ENCODE measurements around the gene TMEM131.
"Not testable (repeated sequence)": the region's sequence is repeated elsewhere in the genome, so short reads cannot be mapped to it uniquely, and the experiment has no call there.

The TMEM131 gene

DNA sequence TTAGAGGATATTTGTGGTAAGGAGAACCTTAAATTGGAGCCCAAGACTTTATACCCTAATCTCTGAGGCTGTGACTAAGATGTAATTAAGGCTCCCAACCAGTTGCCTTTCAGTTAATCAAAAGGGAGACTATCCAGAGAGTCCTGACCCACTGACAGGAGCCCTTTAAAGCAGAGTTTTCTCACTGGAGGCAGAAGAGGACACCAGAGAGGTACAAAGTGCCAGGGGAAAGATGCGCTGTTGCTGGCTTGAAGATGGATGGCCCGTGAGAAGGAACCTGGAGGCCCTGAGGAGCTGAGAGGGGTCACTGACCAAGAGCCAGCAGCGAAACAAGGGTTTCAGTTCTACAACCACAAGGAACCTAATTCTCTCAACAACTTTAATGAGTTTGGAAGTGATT, 137.3 kb downstream of the TMEM131 start:
- DNase-seq (ENCODE audit: low read depth) = no peak

DNA sequence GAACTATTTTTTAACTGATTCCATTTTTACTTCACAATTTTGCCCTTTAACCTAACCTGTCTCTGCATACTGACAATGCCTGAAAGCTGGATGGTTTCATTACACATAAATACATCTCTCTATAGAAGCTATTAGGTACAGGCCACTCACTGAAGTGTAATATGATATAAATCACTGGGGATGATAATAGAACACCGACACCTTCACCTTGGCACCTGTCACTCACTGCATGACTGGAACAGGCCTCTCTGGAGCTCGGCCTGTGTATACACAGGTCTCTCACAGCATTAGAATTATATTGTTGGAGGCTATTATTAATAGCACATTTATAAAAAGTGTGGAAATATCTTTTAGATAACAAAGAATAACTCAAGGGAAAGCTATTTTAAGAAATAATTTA, 138.2 kb downstream of the TMEM131 start:
- DNase-seq (ENCODE audit: low read depth) = no peak

DNA sequence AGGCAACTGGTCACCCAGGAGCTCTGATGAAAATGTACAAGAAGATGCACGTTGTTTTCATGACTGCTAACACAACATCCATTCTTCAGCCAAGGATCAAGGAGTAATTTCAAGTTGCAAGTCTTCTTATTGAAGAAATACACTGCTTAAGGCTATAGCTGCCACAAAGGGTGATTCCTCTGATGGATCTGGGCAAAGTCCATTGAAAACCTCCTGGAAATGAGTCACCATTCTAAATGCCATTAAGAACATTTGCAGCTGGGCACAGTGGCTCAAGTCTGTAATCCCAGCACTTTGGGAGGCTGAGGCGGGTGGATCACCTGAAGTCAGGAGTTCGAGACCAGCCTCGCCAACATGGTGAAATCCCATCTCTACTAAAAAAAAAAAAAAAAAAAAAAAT, 142.7 kb downstream of the TMEM131 start:
- not testable (repeated sequence) for DNase-seq (ENCODE audit: low read depth)

DNA sequence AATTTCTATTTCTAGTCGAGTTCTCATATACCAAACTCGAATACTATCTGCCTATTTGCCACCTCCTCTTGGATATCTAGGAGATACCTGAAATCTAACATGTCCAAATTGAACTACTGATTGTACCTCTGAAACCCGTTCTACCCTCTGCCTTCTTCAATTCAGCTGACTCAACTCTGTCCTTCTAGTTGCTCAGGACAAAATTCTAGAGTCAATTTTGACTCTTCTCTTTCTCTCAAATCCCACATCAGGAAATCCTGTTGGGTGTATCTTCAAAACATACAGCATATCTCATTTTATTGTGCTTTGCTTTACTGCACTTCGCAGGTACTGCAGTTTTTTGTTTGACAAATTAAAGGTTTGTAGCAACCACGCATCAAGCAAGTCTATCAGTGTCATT, 144.6 kb downstream of the TMEM131 start:
- no peak for DNase-seq (ENCODE audit: low read depth)

DNA sequence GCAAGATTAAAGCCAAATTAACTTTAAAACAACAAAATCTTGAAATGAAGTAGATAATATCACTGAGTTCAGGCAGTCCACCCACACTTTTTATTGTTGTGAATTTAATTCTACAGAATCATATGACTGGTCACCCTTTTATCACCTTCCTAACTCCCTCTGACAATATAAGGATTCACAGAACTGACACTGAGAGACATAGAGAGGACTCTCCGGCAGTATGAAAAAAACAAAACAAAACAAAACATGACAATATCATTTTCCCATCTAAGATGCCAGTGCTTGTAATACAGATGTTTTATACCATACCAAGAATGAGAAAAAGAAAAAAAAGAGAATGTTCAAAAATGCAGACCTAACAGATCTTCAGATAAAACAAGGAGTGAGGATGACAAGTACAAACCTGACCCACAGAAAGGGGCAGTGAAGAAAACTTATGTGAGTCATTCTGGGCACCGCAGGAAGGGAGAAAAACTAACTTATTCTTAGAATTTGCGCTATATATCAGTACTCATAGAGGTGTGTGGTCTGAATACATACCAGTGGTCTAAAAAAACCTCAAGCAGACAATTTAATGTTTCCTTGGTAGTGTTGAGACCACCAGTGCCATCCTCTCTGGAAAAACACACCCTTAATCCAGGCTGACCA, 145.7 kb downstream of the TMEM131 start:
- no peak for DNase-seq (ENCODE audit: low read depth)

DNA sequence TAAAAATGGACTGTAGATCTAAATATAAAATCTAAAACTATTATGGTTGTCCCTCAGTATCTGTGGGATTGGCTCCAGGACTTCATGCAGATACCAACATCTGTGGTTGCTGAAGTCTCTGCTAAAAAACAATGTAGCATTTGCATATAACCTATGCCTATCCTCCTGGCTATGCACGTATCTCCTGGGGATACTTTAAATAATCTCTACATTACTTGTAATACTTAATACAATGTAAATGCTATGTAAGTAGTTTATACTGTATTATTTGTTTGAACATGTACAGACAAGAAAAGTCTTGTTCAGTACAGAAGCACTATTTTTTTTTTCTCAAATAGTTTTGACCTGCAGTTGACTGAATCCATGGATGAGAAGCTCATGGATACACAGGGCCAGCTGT, 147.4 kb downstream of the TMEM131 start:
- no peak for DNase-seq (ENCODE audit: low read depth)

DNA sequence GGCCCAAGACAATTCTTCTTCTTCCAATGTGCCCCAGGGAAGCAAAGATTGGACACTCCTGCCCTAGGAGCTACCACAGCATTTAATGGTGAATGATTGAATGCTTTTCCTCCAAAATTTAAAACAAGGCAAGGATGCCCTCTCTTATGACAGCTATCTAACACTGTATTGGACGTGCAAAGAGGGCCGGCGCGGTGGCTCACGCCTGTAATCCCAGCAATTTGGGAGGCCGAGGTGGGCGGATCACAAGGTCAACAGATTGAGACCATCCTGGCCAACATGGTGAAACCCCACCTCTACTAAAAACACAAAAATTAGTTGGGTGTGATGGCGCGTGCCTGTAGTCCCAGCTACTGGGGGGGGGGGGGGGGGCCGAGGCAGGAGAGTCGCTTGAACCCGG, 149.0 kb downstream of the TMEM131 start:
- not testable (repeated sequence) for DNase-seq (ENCODE audit: low read depth)

DNA sequence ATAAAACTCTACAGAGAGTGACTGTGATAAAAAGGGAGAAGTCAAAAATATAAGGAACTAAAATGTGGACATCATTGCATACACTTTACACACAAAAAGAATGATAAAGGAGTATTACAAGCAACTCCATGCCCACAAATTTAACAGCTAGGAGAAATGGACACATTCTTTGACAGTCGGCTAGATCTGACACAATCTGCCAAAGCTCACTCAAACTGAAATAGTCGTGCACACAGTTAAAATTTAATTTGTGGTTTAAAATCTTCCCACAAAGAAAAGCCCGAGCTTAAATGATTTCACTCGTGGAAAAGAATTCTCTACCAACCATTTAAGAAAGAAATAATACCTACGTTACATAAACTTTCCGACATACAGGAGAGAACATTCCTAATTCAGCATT, 149.9 kb downstream of the TMEM131 start:
- DNase-seq (ENCODE audit: low read depth) = no peak

DNA sequence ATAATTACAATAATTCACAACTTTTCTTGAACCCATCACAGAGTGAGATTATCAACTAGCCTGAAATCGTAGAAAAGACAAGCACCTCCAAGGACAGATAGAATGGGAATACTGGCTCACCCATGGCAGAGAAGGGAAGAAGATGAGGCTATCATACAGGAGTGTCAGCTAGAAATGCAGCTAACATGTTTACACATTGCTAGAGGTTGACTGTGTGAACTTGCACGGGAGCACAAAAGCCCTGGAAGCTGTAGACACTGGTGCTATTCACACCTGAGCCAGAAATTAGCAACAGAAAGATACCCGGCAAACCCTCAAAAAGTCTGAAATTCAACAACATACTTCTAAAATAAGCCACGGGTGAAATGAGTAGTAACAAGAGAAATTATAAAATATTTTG, 150.6 kb downstream of the TMEM131 start:
- DNase-seq (ENCODE audit: low read depth) = no peak

DNA sequence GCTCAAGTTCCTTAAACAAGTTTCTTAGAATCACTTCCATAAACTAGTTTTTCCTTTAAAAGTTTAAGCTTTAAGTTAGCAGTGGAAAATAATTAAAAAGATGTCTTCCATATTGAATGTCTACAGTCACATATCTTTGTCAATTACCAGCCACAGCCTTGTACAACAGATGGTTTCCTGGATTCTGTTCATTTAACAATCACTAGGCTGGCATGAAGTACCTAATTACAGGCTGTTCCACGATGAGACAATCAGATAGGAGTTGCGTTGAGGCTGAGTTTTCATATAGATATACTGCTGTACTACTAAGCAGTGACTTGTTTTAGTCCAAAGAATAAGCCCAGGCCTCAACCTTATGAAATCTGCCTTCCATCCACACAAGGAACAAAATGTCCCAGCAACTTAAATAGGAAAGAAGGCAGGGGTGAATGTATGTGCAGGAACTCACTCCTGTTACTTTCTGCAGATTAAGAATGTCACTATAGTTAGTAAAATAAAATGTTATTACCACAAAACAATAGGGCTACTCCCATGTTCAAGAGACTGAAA, 151.4 kb downstream of the TMEM131 start:
- no peak for DNase-seq (ENCODE audit: low read depth)

DNA sequence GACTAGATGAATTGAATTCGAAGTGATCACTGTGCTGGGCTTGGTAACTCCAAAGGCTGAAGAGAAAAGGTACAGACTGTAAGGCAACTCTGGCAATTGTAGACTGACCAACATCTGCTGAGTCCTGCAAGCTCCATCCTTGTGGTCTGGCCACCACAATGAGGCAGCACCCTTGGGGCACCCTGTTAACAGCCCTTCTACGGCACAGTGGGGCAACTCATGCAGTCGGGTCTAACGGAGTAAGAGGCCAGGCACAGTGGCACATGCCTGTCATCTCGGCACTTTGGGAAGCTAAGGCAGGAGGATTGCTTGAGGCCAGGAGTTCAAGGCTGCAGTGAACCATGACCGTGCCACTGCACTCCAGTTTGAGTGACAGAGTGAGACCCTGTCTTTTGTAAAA, 155.6 kb downstream of the TMEM131 start:
- no peak for DNase-seq (ENCODE audit: low read depth)

DNA sequence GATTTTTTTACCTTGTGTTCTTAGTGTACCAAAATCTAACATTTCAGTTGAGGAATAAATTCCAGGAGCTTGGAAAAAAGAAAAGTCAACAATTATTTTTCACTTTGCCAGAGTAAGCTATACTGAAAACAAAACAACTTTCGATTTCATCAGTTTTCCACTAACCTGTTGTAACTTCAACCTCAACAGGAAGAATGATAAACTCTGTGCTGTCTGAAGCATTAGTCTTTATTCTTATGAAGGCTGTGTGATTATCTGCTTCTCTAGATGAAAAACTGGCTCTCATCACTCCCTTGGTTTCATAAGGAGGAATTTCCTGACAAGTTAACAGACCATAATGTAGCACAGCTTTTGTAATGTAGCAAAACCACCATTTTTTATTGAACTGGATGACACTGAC, 161.1 kb downstream of the TMEM131 start:
- DNase-seq (ENCODE audit: low read depth) = no peak

DNA sequence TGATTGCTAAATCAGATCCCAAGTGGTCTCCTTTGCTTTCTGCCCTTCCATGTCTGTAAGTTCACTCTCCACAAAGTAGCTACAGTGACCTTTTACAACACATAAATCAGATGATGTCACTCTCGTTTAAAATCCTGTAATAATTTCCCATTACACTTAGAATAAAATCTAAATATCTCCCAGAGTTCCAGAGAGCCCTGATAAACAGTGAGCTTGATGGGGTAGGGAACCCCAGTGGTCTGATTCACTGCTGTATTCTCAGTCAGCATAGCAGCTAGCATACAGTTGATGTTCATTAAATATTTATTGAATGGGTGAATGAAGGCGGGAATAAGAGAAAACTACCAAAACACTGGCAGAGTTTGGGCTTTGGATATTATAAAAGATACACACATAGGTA, 164.6 kb downstream of the TMEM131 start:
- DNase-seq (ENCODE audit: low read depth) = no peak

DNA sequence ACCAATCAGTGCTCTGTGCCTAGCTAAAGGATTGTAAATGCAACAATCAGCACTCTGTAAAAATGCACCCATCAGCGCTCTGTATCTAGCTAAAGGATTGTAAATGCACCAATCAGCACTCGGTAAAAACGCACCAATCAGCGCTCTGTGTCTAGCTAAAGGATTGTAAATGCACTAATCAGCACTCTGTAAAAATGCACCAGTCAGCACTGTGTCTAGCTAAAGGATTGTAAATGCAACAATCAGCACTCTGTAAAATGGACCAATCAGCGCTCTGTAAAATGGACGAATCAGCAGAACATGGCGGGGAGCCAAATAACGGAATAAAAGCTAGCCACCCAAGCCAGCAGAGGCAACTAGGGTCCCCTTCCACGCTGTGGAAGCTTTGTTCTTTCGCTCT, 166.5 kb downstream of the TMEM131 start:
- DNase-seq (ENCODE audit: low read depth) = not testable (repeated sequence)

DNA sequence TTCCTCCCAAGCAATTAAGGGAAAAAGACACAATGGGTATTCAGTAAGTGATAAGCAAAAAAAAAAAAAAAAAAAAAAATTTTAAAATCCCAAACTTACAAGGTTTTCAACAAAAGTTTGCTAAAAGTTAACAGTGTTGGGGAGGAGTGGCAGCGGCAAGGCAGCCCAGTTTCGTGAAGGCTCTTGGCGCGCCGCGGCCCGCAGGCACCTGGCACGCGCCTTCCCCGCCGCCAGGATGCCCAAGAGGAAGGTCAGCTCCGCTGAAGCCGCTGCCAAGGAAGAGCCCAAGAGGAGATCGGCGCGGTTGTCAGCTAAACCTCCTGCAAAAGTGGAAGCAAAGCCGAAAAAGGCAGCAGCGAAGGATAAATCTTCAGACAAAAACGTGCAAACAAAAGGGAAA, 168.7 kb downstream of the TMEM131 start:
- DNase-seq (ENCODE audit: low read depth) = not testable (repeated sequence)

DNA sequence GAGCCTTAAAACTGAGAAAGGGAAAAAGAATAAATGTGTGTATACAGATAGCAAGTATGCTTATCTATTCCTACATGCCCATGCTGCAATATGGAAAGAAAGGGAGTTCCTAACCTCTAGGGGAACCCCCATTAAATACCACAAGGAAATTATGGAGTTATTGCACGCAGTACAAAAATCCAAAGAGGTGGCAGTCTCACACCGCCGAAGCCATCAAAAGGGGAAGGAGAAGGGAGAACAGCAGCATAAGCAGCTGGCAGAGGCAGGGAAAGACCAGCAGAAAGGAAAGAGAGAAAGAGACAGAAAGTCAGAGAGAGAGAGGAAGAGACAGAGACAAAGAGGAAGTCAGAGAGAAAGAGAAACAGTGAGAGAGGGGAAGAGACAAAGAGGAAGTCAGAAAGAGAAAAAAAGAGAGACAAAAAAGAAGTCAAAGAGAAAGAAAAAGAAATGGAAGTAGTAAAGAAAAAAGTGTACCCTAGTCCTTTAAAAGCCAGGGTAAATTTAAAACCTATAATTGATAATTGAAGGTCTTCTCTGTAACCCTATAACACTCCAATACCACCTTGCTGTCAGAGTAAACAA, 169.4 kb downstream of the TMEM131 start:
- DNase-seq (ENCODE audit: low read depth) = not testable (repeated sequence)

DNA sequence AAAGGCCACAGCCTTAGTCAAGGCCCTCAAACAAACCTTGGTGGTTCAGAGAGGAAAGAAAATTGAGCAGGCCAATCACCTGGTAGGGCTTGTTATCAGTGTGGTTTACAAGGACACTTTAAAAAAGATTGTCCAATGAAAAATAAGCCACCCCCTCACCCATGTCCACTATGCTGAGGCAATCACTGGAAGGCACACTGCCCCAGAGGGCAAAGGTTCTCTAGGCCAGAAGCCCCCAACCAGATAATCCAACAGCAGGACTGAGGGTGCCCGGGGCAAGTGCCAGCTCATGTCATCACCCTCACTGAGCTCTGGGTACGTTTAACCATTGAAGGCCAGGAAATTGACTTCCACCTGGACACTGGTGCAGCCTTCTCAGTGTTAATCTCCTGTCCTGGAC, 171.7 kb downstream of the TMEM131 start:
- not testable (repeated sequence) for DNase-seq (ENCODE audit: low read depth)

DNA sequence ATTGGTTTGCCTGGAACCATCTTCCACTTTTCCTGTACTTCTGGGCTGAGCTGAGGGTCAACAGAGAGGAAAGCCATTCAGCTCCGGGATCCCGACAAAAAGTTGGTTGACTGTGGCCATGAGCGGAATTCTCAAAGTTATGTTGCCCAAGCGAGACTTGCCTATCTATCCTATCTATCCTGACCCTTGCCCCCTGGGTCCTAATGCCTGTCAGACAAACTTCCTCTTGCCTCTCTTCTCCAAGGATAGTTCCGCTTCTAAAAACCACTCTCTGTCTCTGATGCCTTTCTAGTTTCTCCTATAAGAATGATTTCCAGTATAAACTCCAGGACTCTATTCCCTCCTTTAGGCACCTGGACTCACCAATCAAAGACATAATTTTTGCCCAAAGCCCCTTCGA, 173.9 kb downstream of the TMEM131 start:
- DNase-seq (ENCODE audit: low read depth) = not testable (repeated sequence)

DNA sequence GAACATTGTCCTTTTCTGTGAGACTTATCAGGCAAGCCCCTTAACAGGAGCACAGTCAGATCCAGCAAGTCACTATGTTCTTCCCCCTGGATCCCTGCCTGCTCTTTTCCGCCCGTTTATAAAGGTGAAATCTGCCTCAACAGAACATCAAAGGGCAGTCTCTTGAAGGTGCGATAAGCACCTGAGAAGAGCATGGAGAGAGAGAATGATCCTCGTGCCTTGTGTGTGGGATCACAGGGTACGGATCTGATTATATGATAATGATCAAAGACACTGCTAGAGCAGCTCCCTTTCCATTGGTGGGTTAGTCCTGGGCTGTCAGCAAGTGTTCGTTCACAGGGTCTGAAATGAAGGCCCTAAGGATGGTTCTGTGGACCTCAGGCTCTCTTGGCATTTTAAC, 176.0 kb downstream of the TMEM131 start:
- no peak for DNase-seq (ENCODE audit: low read depth)

DNA sequence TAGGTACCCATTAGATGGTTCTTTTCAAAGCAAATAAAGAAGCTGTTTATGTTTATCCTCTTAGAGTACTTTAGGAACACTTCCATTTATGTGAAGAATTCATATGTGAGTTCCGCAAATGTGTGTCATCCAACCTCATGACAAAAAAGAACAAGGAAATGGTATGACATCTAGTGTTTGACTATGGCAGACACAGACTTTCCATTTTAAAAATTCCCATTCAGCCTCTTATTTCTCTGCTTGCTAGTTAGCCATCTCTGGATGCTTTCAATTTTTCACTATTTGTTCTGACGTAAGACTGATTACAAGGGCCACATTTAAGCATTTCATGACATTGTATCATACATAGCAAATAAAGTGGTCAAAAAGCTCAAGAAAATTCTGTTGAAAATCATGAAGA, 179.3 kb downstream of the TMEM131 start:
- no peak for DNase-seq (ENCODE audit: low read depth)

DNA sequence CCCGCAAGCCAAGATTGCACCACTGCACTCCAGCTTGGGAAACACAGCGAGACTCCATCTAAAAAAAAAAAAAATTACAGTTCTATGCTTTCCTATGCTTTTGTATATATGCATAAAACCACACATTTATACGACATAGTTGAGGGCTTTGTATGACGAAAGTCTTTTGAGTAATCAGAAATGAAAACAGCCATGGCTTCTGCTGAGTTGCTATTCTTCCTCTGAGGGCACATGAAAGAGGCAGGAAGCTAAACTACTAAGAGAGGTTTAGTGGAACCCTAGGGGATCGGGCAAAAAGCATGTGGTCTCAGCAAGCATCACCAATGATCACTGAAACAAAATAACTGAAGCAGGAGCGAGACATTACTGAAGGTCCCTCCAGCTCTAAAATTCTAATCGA, 182.8 kb downstream of the TMEM131 start:
- no peak for DNase-seq (ENCODE audit: low read depth)

DNA sequence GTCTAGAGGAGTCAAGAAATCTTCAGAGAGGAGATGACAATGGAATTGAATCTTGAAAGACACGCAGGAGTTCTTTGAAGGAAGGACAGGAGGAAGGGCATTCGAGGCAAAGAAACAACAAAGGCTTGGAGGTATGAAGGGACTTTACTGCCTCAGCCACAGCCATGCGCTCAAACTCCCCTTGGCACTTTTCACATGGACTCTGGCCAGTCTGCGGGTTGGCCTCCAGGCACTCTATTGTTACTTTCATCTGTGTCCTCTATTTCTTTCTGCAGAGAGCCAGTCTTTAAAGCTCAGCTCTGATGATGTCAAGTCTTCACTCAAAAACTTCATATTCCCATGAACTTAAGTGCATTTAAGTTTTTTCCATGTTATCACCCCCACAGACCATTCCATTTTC, 186.9 kb downstream of the TMEM131 start:
- DNase-seq (ENCODE audit: low read depth) = no peak

DNA sequence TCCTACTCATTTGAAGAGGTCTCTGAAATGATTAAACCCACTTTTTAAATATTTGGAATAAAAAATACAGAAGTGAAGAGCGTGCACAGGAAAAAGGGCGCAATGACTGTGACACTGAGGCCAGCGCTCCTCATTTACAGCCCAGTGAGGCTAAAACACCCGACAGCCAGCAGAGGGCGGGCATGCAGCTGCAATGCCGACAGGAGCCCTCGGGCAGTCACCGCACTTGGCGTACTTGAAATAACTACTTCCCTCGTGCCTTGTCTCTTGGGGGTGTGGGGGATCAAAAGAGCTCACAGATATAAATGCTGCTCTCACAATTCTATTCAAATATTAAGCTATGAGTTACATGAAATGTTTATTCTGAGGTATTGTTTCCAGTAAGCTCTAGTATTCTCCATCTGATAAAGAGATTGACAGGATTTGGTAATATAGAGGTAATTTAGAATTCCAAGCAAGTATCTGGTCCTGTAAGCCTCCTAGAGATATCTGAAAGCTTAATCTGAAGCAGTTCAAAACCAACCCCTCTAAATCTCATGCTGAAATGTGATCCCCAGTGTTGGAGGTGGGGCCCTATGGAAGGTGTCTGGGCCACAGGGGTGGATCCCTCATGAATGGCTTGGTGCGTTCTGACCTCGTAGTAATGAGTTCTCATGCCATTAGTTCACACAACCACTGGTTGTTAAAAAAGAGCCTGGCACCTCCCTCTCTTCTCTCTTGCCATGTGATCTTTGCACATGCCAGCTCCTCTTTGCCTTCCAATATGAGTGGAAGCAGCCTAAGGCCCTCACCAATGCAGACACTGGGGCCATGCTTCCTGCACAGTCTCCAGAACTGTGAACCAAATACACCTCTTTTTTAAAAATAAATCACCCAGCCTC, 188.8 kb downstream of the TMEM131 start:
- peak; percentile 60 for DNase-seq (ENCODE audit: low read depth)
